Measurements from ENCODE around the gene SGPL1.

GRCh38 chr10:70822076-70822820, 6.5 kb downstream of the SGPL1 start:
- no peak for TF ChIP-seq TBP (IDR thresholded peaks at IDR 0.05; ENCODE audit: low read depth, low read length)
- TF ChIP-seq, protein P1, sequence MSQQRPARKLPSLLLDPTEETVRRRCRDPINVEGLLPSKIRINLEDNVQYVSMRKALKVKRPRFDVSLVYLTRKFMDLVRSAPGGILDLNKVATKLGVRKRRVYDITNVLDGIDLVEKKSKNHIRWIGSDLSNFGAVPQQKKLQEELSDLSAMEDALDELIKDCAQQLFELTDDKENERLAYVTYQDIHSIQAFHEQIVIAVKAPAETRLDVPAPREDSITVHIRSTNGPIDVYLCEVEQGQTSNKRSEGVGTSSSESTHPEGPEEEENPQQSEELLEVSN (IDR thresholded peaks at IDR 0.05), result no peak
- TF ChIP-seq GABPA (IDR thresholded peaks at IDR 0.05; ENCODE audit: borderline replicate concordance, insufficient read depth, low read length), result no peak
- TF ChIP-seq JUN (IDR thresholded peaks at IDR 0.05; ENCODE audit: low read depth, low read length), result no peak
- no peak for TF ChIP-seq JUND (IDR thresholded peaks at IDR 0.05; ENCODE audit: low read length)
- no peak for TF ChIP-seq TAF1 (IDR thresholded peaks at IDR 0.05; ENCODE audit: low read depth, low read length)
